ENCODE data around the gene MINDY2.

MINDY2 gene

GRCh38 chr15:58770857-58771620 lies at the start of gene MINDY2:
Gene MINDY2, plus strand, starts transcription at chr15:58771302. Its CDS starts 94 bp downstream, at chr15:58771396.
- peak; percentile 100 for DNase-seq

- DNase-seq: peak; percentile 43
Measured at GRCh38 chr15:58724466-58724865, 46.6 kb upstream of the MINDY2 start.

- DNase-seq: no peak
Measured at GRCh38 chr15:58726867-58727266, 44.2 kb upstream of the MINDY2 start.

GRCh38 chr15:58731756-58732535 lies 39.2 kb upstream of the MINDY2 start:
- peak; percentile 68 for DNase-seq

GRCh38 chr15:58732625-58733363 lies 38.3 kb upstream of the MINDY2 start:
- no peak for DNase-seq

- DNase-seq: no peak
Measured at GRCh38 chr15:58734859-58735258, 36.2 kb upstream of the MINDY2 start.

GRCh38 chr15:58736018-58736643 lies 35.0 kb upstream of the MINDY2 start:
- no peak for DNase-seq

- DNase-seq: no peak
Measured at GRCh38 chr15:58737298-58737697, 33.8 kb upstream of the MINDY2 start.

- peak; percentile 79 for DNase-seq
Measured at GRCh38 chr15:58738046-58738707, 32.9 kb upstream of the MINDY2 start.

GRCh38 chr15:58740436-58740835 lies 30.7 kb upstream of the MINDY2 start:
- no peak for DNase-seq

GRCh38 chr15:58741032-58741431 lies 30.1 kb upstream of the MINDY2 start:
- no peak for DNase-seq

GRCh38 chr15:58742022-58742813 lies 28.9 kb upstream of the MINDY2 start:
- no peak for DNase-seq

- DNase-seq: no peak
Measured at GRCh38 chr15:58742819-58743502, 28.1 kb upstream of the MINDY2 start.

GRCh38 chr15:58746174-58746573 lies 24.9 kb upstream of the MINDY2 start:
- DNase-seq: no peak

- DNase-seq: no peak
Measured at GRCh38 chr15:58748040-58748851, 22.9 kb upstream of the MINDY2 start.

- peak; percentile 49 for DNase-seq
Measured at GRCh38 chr15:58748852-58749531, 22.1 kb upstream of the MINDY2 start.

- DNase-seq: peak; percentile 100
Measured at GRCh38 chr15:58749532-58750337, 21.4 kb upstream of the MINDY2 start, which contains the start of gene ADAM10. Gene ADAM10, minus strand, starts transcription at chr15:58749707. Its CDS starts 173 bp downstream, at chr15:58749534.

GRCh38 chr15:58752716-58753115 lies 18.4 kb upstream of the MINDY2 start:
- DNase-seq: no peak
